Peyer's patch (tissue), 4 donors: ENCODE results near the gene CYB5R3.

Source experiments
- CTCF ChIP-seq, 6 experiments: fragments of 450-650 bp in 4 of 6; fragments of 200-600 bp in 2 of 6; sonication (generic) in 1 of 6; IDR thresholded peaks; one replicate each; pipeline ENCODE4 v1.5.1; 2017 to 2019; ENCODE audit warnings: antibody characterized with exemption in 6 of 6, mild to moderate bottlenecking in 3 of 6, moderate library complexity in 1 of 6
- POLR2A ChIP-seq, 2 donors: fragments of 450-650 bp; IDR thresholded peaks; one replicate each; pipeline ENCODE4 v1.5.1; 2017; ENCODE audit warnings: antibody characterized with exemption in 2 of 2, mild to moderate bottlenecking in 2 of 2, moderate library complexity in 2 of 2

GRCh38 chr22:42624551-42625106, 24.6 kb downstream of the CYB5R3 start:
- TF ChIP-seq CTCF (IDR thresholded peaks at IDR 0.05) (no peak), POLR2A (IDR thresholded peaks at IDR 0.05) (no peak)
